HG03196 (cell line): ENCODE measurements around the gene CNTLN.
"Not testable (repeated sequence)": the region's sequence is repeated elsewhere in the genome, so short reads cannot be mapped to it uniquely, and the experiment has no call there.

ENCODE experiments used
- ATAC-seq: cut with Tn5 transposase; IDR thresholded peaks from one replicate; pipeline ENCODE4 v1.9.1; 2021; ENCODE audit not compliant: unreplicated experiment

CNTLN gene

DNA sequence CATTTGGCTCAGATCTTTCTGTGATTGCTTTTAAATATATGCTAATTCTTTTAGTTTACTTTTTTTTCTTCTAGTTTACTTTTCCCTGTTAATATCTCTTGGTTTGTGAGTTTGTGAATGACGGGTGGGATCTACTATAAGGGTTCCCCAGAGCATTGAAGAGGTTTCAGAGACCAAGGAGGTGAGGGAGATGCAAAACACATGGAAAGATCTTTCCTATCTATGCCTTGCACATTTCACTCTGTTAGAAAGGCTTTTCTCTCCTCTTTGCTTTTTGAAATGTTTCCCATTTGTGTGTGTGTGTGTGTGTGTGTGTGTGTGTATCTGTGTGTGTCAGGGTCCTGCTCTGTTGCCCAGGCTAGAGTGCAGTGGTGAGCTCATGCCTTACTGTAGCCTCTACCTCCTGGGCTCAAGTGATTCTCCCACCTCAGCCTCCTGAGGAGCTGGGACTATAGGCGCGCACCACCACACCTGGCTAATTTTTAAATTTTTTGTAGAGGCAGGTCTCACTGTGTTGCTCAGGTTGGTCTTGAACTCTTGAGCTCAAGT is 50.7 kb downstream of the CNTLN start:
- ATAC-seq: no peak

DNA sequence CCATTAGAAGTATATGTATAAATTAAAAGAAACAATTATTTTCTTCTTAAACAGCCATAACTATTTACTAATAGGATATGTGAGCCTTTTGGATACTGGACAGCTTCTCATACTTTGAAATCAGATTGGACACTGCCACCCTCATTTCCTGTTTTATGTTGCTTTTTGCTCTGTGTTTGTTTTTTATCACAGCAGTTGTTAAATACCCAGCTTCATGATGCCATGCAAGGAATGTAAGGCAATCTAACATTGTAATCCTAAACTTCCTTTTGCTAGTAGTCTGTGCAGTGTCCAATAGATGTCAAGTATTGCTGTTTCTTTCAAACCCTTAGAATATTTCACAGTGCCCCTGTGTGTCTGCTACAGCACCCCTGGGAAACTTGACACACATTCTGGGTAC is 56.2 kb downstream of the CNTLN start:
- ATAC-seq: no peak

DNA sequence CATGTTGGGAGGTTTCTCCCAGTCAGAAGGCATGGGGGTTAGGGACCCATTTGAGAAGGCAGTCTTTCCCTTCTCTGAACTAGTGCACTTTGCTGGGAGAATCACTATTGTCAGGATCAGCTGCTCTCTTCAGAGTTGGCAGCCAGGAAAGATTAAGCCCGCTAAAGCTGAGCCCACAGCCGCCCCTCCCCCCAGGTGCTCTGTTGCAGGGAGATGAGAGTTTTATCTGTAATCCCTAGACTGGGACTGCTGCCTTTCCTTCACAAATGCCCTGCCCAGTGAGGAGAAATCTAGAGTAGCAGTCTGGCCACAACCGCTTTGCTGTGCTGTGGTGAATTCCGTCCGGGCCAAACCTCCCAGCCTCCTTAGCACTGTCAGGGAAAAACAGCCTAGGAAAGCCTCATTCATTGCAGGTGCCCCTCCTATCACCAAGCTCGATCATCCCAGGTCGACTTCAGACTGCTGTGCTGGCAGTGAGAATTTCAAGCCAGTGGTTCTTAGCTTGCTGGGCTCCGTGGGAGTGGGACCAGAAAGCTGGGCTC is 69.8 kb downstream of the CNTLN start:
- ATAC-seq: no peak

DNA sequence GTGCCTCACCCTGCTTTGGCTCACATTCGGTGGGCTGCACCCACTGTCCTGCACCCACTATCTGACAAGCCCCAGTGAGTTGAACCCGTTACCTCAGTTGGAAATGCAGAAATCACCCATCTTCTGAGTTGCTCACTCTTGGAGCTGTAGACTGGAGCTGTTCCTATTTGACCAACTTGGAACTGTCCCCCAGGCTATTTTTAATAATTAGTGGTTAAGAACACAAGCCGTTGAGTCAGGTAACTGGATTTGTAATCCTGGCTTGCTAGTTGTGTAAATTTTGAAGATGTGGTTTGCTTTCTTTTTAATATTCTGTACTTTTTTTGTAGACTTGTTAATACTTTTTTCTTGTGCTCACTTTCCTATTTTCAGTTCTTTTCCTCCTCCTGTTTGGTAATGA is 81.2 kb downstream of the CNTLN start:
- no peak for ATAC-seq

DNA sequence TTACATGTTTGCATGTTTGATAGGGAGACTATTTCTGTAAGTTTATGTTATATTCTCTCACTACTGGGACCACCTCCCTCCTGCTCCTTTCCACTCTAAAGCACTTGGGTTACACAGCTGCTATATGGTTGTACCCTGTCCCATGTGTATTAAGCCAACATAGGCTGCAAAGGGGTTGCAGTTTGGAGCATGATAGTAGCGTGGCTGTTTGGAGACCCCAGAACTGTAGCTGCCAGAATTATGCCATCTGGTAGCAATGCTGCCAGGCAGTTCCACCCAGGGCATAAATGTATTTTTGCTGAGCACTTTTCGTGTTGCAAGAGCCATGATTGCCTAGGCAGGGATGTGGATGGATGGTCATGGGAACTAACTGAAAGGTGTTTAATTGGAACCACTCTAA is 81.8 kb downstream of the CNTLN start:
- no peak for ATAC-seq

DNA sequence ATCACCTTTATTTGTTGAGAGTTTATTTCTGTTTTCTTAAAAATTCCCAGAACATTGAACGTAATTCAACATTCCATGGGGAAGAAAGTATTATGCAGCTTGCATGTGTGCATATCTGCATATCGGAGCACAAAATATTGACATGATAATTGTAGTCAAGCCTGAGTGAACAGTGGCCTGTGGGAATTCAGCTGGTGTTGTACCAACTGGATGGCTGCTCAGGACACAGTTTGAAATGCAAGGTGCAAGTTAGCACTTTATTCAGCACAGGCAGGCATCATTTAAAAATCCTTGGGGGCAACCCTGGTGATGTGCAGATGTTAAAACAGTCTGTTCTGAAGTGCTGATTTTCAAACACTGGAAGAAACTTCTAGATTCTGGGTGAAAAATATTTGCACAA is 82.4 kb downstream of the CNTLN start:
- ATAC-seq: no peak

DNA sequence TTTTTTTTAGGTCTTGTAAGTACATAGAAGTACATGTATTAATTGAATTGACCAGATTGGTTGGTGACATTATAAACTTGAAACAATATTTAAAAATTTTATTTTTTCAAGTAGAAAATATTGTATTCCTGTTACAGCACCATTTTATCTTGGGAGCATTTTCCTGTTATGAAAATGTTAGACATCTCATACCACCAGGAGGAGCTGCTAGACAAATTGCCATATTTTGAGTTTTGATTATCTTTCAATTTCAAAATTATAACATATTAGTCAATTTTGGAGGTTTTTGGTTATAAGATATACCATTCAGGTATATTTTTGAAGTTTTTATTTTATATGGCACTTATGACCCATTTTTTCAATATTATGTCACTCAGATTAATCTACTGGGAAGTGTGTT is 84.4 kb downstream of the CNTLN start:
- no peak for ATAC-seq

DNA sequence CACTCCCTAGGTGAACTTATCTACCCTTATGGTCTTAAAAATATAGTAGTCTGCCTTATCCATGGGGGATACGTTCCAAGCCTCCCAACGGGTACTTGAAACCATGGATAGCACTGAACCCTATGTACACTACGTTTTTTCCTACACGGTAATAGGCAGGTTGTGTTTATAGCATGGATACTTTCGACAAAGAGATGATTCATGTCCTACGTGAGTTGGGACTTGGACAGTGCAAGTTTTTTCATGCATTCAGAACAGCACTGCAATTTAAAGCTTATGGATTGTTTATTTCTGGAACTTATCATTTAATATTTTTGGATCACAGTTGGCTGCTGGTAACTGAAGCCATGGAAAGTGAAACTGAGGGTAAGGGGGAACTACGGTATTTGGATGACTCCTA is 88.1 kb downstream of the CNTLN start:
- no peak for ATAC-seq

DNA sequence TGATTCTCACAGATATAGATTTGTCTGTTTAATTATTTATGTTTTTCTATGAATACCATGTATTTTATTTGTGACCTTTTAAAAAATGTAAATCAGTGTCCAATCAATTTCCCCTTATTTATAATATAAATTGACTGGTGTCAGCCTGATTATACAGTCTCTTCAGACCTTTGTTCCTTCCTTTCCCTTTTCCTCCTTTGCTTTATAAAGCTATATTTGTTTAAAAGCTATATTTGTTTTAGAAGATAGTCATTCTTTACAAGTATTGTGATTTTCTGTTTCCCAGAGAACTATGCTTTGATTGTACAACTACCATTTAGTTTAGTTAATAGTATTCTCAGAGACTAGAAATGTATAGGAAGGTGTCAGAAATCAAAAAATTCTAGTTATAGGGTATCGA is 90.6 kb downstream of the CNTLN start:
- no peak for ATAC-seq

DNA sequence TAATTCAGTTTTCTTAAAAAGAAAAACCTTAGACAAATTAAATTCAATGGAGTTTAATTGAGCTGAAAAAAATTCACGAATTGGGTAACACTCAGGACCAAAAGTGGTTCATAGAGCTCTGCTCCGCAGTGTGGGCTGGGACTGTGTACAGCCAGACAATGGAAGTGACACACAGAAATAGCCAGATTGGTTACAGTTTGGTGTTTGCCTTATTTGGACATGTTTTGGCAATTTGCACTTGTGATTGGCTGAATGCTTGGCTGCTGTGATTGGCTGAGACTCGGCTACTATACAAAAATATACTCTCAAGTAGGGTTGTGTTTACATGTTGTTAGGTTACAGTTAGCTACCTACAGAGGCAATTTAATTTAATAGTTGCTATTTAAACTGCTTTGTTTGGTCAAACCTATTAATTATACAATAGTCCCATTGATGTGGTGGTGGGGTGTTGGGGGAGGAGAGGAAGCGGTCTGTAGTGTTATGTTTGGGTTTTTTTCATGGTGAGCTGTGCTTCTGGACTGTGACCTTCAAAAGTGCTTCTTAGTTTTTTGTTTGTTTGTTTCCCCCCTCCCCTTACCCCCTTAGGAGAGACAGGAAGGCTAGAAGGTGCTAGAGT is 95.2 kb downstream of the CNTLN start:
- ATAC-seq: no peak

DNA sequence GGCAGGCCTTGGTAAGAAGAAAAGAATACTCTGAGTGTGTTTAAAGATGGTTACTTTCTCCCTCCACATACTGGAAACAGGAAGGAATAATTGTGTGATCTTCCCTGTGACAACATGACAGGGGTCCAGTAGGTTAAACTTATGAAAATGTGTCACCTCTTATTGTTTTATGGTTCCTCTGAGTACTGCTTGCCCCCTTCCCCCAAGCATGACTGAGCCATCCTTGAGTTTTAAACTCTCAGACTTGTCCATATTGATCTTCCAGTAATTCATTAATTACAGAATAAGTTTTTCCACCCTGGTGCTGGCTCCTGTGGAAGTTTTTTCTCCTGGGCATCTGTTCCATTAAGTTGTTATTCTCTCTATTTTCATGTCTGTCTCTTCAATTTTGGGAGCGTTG is 95.8 kb downstream of the CNTLN start:
- ATAC-seq: no peak

DNA sequence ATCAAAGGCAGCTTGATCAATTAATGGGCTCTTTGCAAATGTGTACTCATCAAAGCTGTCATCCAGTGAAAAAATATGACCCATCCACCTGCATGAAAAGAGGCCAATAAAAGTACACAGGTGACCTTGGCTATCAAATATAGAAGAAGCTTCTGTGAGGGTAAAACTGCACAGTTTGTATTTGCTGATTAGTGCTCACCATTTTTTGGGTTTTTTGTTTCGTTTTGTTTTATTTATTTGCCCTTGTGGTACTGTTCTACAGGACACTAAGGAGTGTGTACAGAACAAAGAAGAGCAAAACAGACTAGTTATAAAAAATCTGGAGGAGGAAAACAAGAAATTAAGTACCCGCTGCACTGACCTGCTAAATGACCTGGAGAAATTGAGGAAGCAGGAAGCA is 101.3 kb downstream of the CNTLN start:
- ATAC-seq: no peak

DNA sequence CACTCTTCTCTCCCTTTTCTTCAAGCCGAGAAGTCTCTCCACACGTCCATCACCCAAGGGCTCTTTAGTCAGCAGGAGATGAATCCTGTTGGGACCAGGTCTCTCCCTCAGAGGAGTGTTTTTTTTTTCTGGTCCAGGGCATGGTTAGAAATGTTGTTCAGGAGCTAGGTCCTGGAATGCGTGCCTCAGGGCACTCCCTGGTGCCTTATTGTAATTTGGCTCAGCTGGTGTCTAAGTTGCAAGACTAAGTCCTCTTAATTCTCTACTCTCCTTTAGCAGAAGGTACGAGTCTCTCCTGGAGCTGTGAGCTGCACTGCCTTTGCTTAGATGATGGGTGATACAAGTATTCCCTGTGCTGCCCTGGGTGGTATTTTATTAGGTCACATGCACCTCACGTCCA is 111.9 kb downstream of the CNTLN start:
- no peak for ATAC-seq

DNA sequence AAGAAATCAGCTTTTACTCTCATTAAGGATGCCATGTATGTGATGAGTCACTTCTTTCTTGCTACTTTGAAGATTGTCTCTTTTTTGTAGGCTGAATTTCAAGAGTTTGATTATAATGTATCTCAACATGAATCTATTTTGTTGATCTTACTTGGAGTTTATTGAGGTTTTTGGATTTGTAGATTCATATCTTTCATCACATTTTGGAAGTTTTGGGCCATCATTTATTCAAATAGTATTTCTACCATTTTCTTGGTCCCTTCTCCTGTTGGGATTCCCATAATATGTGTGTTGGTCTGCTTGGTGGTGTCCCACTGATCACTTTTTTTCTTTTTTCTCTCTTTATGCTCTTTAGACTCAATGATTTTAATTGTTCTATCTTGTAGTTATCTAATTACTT is 116.3 kb downstream of the CNTLN start:
- no peak for ATAC-seq

DNA sequence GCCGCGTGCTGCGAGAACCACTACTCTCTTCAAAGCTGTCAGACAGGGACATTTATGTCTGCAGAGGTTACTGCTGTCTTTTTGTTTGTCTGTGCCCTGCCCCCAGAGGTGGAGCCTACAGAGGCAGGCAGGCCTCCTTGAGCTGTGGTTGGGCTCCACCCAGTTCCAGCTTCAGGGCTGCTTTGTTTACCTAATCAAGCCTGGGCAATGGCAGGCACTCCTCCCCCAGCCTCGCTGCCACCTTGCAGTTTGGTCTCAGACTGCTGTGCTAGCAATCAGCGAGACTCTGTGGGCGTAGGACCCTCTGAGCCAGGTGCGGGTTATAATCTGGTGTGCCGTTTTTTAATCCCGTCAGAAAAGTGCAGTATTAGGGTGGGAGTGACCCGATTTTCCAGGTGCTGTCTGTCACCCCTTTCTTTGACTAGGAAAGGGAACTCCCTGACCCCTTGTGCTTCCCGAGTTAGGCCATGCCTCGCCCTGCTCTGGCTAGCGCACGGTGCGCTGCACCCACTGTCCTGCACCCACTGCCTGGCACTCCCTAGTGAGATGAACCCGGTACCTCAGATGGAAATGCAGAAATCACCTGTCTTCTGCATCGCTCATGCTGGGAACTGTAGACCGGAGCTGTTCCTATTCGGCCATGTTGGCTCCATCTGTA is 133.8 kb downstream of the CNTLN start:
- not testable (repeated sequence) for ATAC-seq

DNA sequence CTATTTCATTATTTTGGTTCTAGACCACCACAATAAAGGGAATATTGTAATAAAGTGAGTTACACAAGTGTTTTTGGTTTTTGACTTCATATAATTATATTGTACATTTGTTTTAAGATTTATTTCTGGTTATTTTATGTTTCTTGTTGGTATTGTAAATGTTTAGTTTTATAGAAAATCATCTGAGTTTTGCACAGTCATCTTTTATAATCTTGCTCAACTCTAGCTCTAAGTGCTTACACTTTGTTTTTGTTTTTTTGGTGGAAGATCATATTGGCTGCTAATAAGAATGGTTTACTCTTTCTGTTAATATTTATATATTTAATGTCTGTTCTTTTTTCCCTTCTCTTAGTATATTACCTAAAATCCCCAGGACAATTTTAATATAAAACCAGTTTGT is 135.0 kb downstream of the CNTLN start:
- ATAC-seq: no peak

DNA sequence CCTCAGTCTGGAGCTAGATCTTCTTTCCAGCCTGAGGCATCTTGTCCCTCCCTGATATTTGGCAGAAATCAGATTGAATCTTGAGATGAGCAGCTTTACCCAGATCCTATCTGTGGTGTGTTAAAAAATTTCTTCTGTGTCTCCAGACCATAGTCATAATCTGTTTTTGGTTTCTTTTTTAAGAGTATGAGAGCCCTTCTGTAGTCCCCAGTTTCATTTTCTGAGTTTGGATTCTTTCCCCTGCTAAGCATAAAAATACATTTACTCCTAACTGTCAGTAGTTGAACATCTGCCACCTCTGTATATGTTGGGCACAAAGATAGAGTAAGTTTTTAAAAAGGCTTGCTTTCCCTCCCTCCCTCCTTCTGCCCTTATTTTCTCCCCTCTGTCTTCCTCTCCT is 137.7 kb downstream of the CNTLN start:
- no peak for ATAC-seq

DNA sequence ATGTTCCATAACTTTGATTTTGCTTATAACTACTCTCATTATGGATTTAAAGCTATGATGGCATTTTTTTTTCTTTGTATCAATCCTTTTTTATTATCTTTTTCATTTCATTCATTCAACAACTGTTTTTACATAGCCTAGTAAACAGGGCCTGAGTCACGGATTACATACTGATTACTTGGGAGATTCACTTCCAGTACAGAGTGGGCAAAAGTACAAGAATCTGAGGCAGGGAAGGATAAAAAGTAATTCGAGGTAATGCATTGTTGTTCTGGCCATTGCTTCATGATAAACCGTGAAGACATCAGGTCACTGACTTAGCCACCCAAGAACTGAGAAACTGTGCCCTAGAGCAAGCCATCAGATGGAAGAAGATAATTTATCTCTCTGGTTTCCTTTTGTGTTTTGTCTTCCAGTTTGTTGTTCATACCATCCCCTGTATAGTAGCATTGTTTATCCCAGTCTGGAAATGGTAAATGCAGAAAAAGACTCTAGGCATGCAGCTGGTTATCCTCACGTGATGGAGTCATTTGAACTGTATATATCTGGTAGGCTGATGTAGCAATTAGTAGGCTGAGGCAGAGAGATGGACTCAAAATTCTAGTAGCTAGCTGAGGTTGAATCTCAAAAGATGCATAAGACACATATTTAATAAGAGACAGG is 145.6 kb downstream of the CNTLN start:
- ATAC-seq: no peak

DNA sequence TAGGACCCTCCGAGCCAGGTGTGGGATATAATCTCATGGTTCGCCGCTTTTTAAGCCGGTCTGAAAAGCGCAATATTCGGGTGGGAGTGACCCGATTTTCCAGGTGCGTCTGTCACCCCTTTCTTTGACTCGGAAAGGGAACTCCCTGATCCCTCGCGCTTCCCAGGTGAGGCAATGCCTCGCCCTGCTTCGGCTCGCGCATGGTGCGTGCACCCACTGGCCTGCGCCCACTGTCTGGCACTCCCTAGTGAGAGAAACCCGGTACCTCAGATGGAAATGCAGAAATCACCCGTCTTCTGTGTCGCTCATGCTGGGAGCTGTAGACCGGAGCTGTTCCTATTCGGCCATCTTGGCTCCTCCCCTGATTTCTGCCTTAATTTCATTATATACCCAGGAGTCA is 155.8 kb downstream of the CNTLN start:
- not testable (repeated sequence) for ATAC-seq

DNA sequence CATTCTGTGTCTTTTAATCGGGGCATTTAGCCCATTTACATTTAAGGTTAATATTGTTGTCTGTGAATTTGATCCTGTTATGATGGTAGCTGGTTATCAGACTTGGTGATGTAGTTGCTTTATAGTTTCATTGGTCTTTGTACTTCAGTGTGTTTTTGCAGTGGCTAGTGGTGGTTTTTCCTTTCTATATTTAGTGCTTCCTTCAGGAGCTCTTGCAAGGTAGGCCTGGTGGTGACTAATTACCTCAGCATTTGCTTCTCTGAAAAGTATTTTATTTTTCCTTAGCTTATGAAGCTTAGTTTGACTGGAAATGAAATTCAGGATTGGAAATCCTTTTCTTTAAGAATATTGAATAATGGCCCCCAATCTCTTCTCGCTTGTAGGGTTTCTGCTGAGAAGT is 156.9 kb downstream of the CNTLN start:
- no peak for ATAC-seq

DNA sequence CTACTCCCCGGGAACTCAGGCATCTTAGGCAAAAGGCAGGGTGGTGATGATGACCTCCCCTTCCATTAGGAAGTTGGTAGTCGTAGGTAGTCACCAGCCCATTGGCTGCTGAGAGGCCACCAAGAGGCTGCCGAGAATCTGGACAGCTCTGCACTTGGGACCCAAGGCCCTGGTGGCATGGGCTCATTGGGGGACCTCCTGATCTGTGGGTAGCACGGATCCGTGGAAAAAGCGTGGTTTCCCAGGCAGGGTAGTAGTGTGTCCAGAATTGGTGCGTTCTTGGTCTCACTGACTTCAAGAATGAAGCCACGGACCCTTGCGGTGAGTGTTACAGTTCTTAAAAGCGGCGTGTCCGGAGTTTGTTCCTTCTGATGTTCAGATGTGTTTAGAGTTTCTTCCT is 158.8 kb downstream of the CNTLN start:
- ATAC-seq: no peak
